Measurements from ENCODE around the gene NEDD4L.

GRCh38 chr18:58026395-58026794 is 17.6 kb upstream of the NEDD4L start:
- TF ChIP-seq CTCF (conservative IDR thresholded peaks at IDR 0.05) (no peak), EZH2 (IDR thresholded peaks at IDR 0.05; ENCODE audit: low read depth) (no peak)

Data from PC-9 (cell line).